GM21447 (cell line): Measurements from ENCODE around the gene EXOC4.
"Not testable (repeated sequence)": the region's sequence is repeated elsewhere in the genome, so short reads cannot be mapped to it uniquely, and the experiment has no call there.

ENCODE experiments used
- ATAC-seq: cut with Tn5 transposase; IDR thresholded peaks from one replicate; pipeline ENCODE4 v1.9.1; 2021; ENCODE audit not compliant: unreplicated experiment

EXOC4 gene

GRCh38 chr7:133609806-133610205 is 356.9 kb downstream of the EXOC4 start:
- ATAC-seq: no peak

DNA sequence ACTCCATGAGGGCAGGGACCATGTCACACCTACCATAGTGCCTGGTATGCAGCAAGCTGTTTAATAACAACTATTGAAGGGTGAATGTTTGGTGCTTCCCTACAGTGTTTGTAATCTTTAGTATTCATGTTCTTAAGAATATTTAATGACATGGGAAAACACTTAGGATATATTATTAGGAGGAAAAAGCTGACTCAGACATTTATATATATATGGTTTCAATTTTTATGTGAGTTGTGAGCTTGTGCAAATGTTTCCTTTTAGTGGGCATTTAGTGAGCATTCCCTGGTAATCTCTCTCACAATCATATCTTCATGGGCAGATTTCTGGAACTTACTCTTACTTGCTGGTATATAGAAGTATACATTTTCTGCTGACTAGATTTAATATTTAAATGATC is 359.1 kb downstream of the EXOC4 start:
- no peak for ATAC-seq

- ATAC-seq: no peak
Observed at GRCh38 chr7:133613250-133613790, 360.4 kb downstream of the EXOC4 start.

DNA sequence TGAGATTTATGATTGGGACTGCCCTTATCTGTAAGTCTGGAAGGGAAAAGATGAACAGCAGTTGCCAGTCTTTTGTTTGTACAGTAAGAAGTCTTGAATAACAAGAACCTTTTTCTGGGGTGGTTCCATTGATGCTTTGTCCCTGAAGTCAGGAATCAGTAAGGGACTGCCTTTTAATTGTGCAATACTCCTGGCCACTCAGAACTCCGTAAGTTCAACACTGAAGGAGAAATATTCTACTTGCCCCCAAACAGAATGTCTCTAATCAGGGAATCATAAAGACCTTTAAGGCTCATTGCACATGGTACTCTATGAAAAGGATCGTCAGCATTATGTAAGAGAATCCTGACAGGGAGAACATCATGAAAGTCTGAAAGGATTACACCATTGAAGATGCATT is 361.4 kb downstream of the EXOC4 start:
- no peak for ATAC-seq

DNA sequence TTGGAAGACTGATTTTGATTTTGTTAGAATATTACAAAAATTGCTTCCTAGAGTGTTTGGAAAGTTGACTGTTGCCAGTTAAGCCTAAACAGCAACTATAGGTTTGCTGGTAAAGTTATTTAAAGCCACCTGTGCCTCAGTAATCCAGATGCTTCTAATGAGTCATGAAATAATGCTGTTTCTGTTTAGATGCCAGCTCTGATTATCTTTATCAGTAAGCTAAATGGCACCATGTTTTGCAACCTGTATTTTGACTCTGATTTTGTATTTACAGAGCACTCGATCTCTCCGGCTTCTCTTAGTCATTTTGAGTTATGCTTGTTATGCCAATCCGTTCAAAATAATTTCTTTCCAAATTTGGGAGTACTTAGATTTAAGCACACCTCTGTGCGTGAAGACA is 366.1 kb downstream of the EXOC4 start:
- no peak for ATAC-seq

DNA sequence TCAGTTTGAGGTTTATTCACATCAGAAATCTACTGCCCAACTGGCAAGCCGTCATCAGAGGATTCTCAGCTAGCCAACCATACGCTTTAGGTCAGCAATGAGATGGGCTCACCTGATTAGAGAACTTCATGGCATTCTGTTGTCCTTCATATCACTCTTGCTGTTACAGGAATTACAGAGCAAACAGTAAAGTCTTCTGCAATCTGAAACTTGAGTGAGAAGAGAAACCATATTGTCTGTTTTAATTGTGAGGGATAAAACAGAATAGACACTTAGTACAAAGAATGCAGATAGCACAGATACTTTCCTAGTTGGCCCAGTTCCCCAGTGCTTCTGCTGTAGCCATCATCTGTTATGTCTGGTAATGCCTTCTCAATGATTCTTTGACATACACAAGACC is 366.6 kb downstream of the EXOC4 start:
- ATAC-seq: no peak

GRCh38 chr7:133623721-133624120 is 370.8 kb downstream of the EXOC4 start:
- ATAC-seq: no peak

DNA sequence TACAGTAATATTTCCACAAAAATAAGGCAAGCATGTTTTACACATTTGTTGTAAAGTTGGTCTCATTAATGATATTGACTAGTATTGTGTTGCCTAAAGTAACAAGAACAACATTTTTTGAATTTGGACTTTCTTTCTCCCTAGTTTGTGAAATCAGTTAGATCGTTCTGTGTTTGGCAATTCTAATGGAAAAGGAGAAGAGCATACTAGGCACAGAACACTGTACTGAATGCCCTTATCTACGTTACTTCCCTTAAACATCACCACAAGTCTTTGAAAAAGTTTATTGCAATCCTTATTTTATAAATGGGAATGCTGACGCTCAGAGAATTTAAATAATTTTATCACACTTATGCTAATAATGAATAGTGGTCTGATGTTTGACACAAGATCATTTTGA is 372.2 kb downstream of the EXOC4 start:
- ATAC-seq: no peak

GRCh38 chr7:133629701-133630100 is 376.8 kb downstream of the EXOC4 start:
- no peak for ATAC-seq

- no peak for ATAC-seq
Observed at GRCh38 chr7:133633055-133633454, 380.2 kb downstream of the EXOC4 start.

DNA sequence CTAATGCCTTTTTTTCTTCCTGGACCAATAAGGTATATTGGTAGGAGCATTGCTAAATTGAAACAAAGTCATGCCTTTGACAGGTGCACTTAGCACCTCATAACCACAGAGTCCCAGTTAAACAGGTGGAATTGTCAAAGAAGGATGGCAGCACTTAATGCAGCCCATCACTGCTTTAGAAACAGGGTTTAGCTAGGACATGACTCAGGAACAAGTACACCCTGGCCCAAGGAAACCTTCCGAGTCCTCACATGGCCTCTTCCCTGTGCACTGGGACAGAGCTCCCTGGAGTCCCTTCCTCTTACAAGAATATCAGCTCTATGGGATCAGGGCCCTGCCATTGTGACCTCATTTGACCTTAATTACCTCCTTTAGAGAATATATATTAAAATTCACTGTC is 382.7 kb downstream of the EXOC4 start:
- ATAC-seq: no peak

GRCh38 chr7:133638857-133639256 is 386.0 kb downstream of the EXOC4 start:
- ATAC-seq: no peak

DNA sequence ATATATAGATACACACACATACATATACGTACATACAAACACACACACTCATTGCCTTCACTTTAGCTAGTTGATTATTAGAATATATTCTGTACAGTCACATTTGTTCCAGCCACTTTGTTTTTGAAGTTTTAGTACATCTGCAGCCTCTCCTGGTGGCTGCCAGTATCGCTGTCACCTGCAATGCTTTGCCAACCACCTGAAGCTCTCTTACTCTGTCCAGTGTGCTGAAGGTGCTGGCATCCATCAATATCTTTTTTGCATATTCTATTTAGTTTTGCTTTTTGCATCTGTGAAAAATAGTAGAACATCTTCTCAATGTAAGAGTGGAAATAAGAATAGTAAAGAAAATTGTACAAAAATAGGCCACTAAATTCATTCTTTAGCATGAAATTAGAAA is 388.6 kb downstream of the EXOC4 start:
- ATAC-seq: no peak

DNA sequence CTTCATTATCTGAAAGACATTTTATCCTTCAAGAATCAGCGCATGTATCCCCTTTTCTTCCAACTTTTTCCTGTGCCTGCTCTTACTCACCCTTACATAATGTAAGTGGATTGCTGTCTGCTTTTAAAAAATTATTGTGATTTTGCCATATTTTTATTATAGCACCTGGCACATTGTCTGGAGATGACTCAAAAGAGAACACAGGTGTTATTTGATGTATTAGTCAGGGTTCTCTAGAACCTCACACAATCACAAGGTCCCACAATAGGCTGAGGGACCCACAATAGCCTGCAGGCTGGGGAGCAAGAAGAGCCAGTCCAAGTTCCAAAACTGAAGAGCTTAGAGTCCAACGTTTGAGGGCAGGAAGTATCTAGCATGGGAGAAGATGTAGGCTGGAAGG is 390.0 kb downstream of the EXOC4 start:
- ATAC-seq: no peak

DNA sequence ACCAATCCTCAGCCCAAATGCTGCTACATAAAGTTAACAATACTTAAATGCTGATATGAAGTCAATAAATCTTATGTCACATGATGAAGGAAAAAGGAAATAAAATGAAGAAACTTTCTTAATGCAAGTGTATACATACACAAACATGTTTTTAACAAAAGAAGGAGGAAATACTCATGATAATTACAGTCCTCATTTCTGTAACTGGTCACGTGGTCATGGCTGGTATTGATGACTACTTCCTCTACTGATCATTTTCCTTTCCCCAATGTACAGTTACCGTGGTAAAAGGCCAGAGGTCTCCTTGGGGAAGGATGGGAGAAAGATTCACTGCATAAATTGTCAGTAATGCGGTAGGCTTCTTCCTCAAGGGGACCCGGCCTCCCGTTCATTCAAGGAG is 390.8 kb downstream of the EXOC4 start:
- not testable (repeated sequence) for ATAC-seq

GRCh38 chr7:133645884-133646391 is 393.1 kb downstream of the EXOC4 start:
- no peak for ATAC-seq

DNA sequence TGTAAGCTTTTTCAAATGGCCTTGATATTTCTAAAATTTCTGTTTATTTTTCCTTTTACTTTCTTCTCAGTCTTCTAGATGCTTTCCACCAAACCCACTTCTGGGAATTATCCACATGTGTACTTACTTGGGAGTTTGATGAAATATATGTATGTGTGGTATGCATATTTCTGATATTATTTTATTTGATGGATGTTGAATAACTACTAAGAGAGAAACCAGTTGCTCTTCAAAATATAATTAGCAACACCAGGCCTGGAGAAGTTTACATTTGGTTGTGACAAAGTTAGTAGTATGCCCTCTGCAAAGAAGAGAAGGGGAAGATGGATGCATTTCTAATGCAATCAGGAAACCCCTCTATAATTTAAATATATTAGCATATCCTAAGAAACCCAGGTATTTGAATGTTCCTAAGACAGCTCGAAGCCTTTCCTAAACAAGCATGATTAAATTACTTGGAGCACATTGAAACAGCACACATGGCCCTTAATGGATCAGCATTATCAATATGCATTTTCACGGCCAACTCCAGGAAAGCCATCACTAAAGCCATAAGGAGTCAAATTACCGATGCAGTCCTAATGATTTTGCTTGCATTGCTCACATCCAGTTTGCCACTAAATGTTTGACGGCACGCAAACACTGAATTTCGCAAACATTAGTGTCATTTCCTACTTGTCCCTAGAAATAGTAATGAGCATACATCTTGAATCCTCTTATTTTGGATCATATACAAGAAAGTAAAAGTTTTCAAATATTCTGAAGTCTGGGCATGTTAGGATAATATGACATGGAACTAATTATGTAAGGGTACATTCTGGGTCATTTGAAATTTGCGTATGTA is 393.8 kb downstream of the EXOC4 start:
- ATAC-seq: no peak

DNA sequence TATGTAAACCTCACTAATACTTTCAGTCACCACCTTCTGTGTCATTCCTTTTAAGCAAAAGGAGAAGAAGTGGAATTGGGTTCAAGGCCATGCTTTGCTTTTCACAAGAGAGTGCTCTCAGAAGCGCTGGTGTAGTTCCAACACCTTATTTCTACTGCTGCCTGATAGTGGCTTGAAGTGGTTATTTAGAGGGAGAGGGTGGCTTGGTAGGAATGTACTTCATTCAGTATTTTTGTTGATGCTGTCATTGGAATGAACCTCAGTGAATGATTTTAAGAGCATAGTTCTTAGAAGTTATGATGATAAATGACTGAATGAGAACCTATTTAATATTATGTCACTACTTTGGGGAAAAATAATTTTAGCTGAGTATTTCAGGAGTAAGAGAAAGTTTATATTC is 396.7 kb downstream of the EXOC4 start:
- no peak for ATAC-seq

- ATAC-seq: no peak
Observed at GRCh38 chr7:133650069-133650468, 397.2 kb downstream of the EXOC4 start.

- no peak for ATAC-seq
Observed at GRCh38 chr7:133650487-133651300, 397.8 kb downstream of the EXOC4 start.

DNA sequence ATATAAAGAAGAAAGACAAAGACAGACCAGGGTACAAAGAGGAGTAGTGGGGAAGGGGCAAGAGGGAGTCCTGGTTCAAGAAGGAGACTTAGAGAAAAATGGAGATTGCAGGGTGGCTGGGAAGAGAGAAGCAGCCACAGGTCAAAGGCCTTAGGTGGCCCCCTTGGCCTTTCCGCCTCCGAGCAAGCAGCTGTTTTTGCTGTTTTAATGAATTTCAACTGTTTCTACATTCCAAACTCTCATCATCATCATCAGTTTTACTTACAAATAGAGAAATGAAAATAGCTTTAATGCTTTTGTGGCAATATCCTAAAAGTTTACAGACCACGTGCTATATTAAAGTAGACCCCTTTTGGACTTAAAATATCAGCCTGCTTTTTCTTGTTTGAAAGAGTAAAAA is 399.7 kb downstream of the EXOC4 start:
- no peak for ATAC-seq

- no peak for ATAC-seq
Observed at GRCh38 chr7:133654547-133654946, 401.7 kb downstream of the EXOC4 start.
